ENCODE measurements around the gene TPBGL. TPM values are rescaled to one million over a fixed set of nuclear protein-coding genes. Genes with fewer than 3 reads are reported as not detected.
"Not testable (repeated sequence)": the region's sequence is repeated elsewhere in the genome, so short reads cannot be mapped to it uniquely, and the experiment has no call there.

Gene TPBGL
- total RNA-seq, 1 donor from 2014 or later: 0.08 TPM

- intact Hi-C loops (cut with DNase I): no loop called here
- DNase-seq (ENCODE audit: low spot score): peak; percentile 70
These were observed 26.8 kb downstream of the TPBGL start for GRCh38 chr11:75267171-75267970.

DNA sequence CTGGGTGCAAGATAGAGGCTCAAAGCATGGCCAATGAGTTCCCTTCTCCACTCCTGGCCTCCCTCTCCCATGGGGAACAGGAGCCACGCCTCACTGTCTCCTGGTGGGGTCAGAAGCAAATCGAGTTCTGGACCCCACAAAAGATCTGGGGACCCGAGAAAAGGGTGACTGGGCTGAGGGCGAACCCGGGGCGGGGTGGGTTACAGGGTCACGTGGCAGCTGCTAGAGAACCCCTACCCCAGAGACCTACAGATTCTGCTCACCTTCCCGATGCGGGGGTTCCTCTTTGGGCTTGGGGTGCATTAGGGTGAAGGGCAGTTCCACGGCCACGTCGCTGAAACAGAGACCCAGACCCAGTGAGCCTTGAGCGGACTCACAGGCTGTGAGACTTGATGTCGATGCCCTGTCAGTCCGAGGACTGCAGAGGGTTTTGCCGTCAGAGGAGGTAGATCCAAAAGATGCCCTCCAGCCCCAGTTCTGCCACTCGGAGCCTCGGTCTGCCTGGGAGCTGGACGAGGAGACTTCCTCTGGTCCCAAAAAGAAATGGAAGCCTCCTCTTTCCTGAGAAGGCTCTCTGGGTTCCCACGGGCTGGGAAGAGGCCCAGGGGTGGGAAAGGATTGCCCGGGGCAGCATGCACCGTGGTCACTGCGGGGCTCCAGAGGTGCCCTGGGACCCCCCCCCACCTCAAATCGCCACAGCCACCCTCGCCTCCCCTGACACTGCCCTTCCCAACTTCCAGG is 28.2 kb downstream of the TPBGL start:
- intact Hi-C loops (cut with DNase I): no loop called here
- peak; percentile 70 for DNase-seq (ENCODE audit: low spot score)

DNA sequence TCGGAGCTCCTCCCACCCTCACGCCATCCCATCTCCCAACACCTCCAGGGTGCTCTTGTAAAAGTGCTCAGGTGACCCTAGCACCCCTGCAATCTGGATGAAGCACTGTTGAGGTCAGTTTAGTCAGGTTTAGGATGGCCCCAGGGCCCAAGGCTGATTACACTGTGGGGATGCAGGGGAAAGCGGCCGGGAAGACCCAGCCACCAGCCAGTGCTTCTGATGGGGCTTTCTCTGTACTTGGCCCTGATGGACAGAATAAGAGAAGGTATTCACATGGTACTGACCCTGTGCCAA is 28.7 kb downstream of the TPBGL start:
- no peak for DNase-seq (ENCODE audit: low spot score)
- intact Hi-C loops (cut with DNase I): no loop called here

DNA sequence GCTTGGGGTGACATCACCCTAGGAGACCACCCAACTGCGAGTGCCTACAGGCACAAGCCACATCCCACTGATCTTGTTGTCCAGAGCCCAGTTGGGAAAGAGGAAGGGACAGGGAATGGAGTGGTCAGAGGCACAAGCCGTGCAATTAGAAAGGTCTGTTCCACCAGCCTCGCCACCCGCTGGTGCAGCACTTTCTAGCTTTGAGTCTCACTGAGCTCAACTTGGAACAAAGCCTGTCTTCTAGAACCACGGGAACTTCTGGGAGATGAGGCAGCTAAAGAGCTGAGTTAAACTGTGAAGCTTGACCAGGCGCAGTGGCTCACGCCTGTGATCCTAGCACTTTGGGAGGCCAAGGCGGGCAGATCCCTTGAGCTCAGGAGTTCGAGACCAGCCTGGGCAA is 29.3 kb downstream of the TPBGL start:
- no peak for DNase-seq (ENCODE audit: low spot score)
- intact Hi-C loops (cut with DNase I): no loop called here

GRCh38 chr11:75270896-75271418 is 30.4 kb downstream of the TPBGL start:
- DNase-seq (ENCODE audit: low spot score): no peak

GRCh38 chr11:75271730-75272129 is 31.2 kb downstream of the TPBGL start:
- DNase-seq (ENCODE audit: low spot score): no peak
- intact Hi-C loops (cut with DNase I): no loop called here

More at GRCh38 chr11:75270896-75271418, 30.4 kb downstream of the TPBGL start:
- intact Hi-C loops (cut with DNase I): no loop called here

GRCh38 chr11:75272391-75272790 is 31.8 kb downstream of the TPBGL start:
- DNase-seq (ENCODE audit: low spot score): peak; percentile 5
- intact Hi-C loops (cut with DNase I): no loop called here

DNA sequence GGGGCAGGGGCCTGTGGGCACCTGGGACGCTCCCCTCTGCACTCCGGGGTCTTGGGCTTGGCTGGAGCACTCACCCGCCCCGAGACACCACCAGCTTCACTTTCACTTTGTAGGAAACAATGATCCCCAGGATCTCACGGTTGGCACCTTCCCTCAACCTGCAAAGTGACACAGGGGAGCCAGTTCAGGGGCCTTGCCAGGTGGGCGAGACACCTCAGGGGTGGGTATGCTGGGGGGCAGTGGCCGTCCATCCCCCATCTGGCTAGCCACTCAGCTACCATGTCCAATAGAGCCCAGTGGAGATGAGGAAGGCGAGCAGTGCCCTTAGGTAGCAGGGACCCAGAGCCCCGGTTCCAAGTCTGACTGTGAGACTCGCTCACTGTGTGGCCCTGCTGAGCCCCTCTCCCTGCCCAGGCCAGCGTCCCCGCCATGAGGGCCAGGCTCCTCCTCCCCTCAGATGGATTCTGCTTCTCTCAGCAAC is 32.3 kb downstream of the TPBGL start:
- peak; percentile 74 for DNase-seq (ENCODE audit: low spot score)
- intact Hi-C loops (cut with DNase I): no loop called here

DNA sequence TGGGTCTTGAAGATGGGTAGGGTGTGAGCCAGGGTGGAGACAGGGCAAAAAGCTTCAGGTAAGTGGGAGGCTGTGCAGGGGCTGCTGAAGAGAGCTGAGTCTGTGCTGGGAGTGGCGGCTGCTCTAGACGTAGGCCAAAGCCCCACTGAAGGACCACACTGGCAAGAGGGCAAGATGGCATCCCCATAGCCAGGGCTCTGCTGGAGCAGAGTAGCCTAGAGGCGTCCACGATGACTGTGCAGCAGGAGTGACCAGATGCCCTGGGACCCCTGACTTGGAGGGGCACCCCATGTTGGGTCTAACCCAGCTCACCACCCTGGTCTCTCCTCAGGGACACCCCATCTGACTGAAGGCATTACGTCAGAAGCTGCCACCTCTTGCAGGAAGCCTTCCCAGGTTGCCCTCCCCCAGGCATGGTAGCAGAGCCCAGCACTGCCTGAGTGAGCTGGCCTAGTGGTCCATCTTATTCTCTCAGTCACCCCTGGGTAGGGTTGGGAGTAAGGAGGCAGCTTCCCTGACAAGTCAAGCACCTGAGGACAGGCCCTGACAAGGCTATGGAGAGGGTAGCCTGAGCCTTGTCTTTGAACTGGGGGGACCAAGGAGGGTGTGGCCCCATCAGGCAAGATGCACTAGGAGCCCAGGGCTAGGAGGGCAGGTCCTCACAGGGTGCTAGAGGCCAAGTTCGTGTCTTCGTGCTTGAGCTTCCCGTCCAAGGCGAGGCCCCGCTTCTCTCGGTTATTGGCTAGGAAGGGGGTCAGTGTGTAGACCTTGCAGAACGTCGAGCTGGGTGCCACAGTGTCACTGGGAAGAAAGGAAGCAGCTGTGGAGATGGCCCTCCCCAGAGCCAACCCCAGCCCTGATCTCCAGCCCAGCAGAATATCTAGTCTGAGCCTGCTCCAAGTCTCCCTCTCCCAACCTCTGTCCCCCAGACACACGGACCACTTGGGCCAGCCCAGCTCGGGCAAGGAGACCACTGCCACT is 33.1 kb downstream of the TPBGL start:
- intact Hi-C loops (cut with DNase I): no loop called here
- DNase-seq (ENCODE audit: low spot score): peak; percentile 75

- intact Hi-C loops (cut with DNase I): not testable (repeated sequence)
These were observed 34.1 kb downstream of the TPBGL start for GRCh38 chr11:75274716-75275115.

DNA sequence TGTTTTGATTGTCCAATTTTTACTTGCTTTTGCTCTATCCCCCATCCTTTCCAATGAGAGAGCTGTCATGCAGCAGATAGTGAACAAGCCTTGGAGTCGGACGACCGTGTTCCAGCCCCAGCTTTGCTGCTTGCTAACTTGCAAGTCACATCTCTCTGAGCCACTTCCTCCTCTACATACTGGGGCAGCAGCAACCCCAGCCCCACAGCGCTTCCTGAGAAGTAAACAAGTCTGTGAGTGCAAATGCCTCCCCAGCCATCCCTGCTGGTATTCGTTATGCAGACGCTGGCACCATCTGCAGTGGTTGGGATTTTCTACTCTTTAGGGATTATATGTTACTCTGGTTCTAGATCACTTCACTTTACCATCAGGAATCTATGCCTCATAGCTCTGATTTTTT is 35.0 kb downstream of the TPBGL start:
- intact Hi-C loops (cut with DNase I): no loop called here
- DNase-seq (ENCODE audit: low spot score): peak; percentile 83

More at GRCh38 chr11:75274716-75275115, 34.1 kb downstream of the TPBGL start:
- peak; percentile 3 for DNase-seq (ENCODE audit: low spot score)

DNA sequence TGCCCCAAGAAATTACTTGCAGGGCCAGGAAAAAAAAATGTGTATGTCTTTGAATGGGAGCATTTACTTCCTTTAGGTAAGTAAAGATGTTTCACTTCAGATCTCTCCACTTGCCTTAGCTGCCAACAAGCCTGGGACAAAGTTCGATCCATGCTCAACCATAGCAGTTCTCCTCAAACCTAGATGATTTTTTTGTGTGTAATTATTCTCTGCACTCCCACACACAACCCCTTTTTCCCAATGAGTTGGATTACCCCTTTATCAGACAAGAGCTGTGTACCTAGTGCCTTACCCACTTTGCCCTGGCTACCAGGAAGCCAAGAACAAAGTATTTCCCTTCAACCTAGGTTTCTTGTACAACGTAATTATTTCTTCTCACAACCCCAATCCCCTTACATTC is 35.6 kb downstream of the TPBGL start:
- no peak for DNase-seq (ENCODE audit: low spot score)
- intact Hi-C loops (cut with DNase I): no loop called here

DNA sequence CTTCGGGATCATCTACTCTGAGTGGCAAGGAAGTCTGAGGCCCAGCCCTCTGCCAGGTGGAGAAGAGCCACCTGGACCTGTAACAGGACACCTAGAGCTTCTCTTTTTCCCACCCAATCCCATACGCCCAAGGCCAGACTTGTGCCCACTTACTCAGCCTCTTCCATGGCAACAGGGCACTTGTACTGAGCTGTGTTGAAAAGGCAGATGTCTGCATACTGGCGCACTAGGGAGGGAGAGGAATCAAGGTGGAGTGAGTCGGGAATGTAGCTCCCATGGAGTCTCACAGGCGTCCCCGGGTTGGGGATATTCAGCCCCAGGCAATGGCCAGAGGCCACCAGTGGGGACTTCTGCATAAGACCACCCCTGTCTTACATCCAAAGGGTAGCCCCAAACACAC is 36.1 kb downstream of the TPBGL start:
- peak; percentile 63 for DNase-seq (ENCODE audit: low spot score)
- intact Hi-C loops (cut with DNase I): no loop called here

GRCh38 chr11:75277211-75277805 is 36.7 kb downstream of the TPBGL start:
- DNase-seq (ENCODE audit: low spot score): peak; percentile 10
- intact Hi-C loops (cut with DNase I): no loop called here

DNA sequence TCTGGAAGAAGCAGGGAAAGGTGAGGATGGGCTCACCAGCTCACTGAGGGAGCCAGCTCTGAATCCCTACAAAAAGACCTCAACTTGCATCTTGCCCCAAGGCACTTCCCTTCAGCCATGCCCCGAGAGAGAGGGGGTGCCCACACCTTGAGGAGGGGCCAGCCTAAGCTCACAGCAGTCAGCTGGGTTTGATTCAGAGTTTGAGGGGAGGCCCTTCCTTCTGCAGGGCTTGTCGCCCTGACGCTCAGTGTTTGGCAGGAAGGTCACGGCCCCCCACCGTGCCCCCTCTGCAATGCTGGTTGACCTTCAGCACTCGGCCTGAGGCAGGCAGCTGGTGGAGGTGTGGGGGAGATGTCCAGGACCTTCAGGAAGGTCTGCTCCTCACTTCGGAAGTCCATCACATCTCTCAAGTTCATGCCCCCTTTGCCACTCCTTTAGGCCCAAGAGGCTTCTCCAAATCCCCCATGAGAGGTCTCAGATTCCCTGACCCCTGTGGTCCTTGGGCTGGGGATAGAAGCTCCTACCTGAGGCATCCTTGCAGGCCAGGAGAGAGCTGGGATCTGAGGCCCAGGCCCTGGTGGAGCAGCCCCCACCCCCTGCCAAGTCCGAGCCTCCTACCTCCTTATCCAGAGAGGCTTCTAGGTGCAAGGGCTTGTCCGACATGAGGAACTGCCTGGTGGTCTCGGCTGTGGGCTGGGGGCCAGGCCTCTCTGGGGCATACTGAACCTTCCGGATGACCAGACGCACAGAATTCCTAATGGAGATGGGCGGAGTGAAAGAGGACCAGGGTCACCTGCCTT is 37.6 kb downstream of the TPBGL start:
- DNase-seq (ENCODE audit: low spot score): peak; percentile 43
- intact Hi-C loops (cut with DNase I): no loop called here

DNA sequence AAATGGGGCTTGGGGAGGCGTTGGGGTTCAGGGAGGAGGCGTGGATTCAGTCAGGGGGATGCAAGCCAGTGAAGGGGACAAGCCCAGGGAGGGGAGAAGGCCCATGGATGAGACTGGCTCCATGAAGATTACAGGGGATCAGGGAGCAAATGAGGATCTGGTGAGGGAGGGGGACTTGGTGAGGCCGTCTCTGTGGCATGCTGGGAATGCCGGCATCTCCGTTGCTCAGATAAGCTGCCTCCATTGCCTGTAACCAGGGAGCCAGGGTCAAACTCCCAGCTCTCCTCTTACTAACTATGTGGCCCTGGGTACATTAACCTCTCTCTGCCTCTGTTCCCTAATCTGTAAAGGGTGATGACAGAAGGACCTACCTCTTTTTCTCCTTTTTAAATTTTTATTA is 38.7 kb downstream of the TPBGL start:
- intact Hi-C loops (cut with DNase I): no loop called here
- DNase-seq (ENCODE audit: low spot score): no peak

- peak; percentile 92 for DNase-seq (ENCODE audit: low spot score)
- intact Hi-C loops (cut with DNase I): loop anchor here (1.0 kb wide), 2 partner anchors 48 to 104 kb away; no protein-coding TSS in a partner anchor
These were observed 39.7 kb downstream of the TPBGL start for GRCh38 chr11:75280227-75280701.

Data from cardiac septum (tissue), 1 donor.